Measurements from ENCODE around the gene ARSA. TPM values are rescaled to one million over a fixed set of nuclear protein-coding genes. Genes with fewer than 3 reads are reported as not detected.

The ARSA gene
- total RNA-seq, 4 donors from 2014 or later, result 33.2 to 51.5 (median 48.0) TPM

DNA sequence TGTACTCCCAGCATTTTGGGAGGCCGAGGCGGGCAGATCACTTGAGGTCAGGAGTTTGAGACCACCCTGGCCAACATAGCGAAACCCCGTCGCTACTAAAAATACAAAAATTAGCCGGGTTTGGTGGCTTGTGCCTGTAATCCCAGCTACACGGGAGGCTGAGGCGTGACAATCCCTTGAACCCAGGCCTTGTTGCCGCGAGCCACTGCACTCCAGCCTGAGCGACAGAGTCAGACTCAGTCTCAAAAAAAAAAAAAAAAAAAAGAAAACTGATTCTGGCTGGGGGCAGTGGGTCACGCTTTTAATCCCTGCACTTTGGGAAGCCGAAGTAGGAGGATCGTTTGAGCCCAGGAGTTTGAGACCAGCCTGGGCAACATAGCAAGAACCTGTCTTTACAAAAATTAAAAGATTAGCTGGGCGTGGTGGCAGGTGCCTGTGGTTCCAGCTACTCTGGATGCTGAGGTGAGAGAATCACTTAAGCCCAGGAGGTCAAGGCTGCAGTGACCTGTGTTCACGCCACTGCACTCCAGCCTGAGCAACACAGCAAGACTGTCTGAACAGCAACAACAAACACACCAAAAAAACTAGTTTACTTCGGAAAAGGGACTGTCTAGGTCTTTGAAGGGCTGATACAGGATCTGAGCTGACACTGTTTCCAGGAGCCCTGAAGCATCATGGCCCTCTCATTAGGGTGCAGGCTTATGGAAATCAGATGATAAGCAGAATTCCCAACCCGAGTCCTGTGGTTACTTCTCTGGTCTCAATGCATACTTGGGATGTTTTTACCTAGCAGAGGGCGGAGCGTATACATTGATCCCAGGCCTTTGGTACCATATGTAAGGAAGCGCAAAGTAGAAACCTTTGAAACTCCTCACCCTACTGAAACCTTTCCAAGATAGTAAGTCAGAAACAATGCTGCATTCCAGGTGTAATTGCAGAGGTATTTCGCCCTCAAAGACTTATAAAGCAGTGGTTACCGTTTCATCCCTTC is 43.6 kb downstream of the ARSA start:
- Histone ChIP-seq H3K9me3 (no peaks in the 10 kb centered on the region), H3K27ac (no peak overlapping the region), H3K4me1 (peaks cover 0 to 22% (median 9%) of the 10 kb centered on the region in 4 donors), H3K27me3 (no peaks in the 10 kb centered on the region), H3K4me3 (no peak overlapping the region), H3K36me3 (peaks cover 0 to 23% (median 0%) of the 10 kb centered on the region in 3 donors)
- DNase-seq (ENCODE audit: low spot score in 2 of 2), result no peak
- TF ChIP-seq, protein P1, sequence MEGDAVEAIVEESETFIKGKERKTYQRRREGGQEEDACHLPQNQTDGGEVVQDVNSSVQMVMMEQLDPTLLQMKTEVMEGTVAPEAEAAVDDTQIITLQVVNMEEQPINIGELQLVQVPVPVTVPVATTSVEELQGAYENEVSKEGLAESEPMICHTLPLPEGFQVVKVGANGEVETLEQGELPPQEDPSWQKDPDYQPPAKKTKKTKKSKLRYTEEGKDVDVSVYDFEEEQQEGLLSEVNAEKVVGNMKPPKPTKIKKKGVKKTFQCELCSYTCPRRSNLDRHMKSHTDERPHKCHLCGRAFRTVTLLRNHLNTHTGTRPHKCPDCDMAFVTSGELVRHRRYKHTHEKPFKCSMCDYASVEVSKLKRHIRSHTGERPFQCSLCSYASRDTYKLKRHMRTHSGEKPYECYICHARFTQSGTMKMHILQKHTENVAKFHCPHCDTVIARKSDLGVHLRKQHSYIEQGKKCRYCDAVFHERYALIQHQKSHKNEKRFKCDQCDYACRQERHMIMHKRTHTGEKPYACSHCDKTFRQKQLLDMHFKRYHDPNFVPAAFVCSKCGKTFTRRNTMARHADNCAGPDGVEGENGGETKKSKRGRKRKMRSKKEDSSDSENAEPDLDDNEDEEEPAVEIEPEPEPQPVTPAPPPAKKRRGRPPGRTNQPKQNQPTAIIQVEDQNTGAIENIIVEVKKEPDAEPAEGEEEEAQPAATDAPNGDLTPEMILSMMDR (IDR thresholded peaks at IDR 0.05), result no peak
- TF ChIP-seq EP300 (IDR thresholded peaks at IDR 0.05), result no peak
- no peak for TF ChIP-seq POLR2A (IDR thresholded peaks at IDR 0.05)
- WGBS, 2 donors, result 92 to 94% methylated on average over 23 of the region's 23 CpGs

DNA sequence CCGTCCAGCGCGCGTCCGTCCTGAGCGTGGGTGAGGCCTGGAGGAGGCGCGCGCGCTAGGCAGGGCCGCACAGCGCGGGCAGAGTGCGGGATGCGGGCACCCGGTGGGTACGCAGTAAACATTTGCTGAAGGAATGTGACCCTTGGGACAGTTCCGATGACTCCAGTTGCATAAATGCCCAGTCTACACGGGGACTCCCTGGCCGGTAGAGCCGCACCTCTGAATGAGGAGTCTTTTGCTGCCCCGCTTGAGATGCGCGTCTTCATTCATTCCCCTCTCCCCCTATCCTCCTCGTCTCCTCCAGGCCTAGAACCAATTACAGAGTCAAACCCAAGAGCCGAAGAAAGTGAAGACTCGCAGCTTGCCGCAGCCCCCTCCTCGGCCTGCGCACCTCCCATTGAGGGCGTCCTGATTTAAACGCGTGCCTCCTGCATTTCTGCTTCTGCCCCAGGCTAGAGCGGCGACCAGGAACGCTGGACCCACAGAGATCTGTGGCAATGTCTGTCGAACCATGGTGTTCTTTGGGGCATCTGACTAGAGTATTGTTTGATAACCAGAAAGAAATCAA is 44.6 kb downstream of the ARSA start:
- no peak for DNase-seq (ENCODE audit: low spot score in 2 of 2)
- TF ChIP-seq, protein P1 (IDR thresholded peaks at IDR 0.05), result peak in 1 of 5 experiments; percentile 2
- TF ChIP-seq POLR2A (IDR thresholded peaks at IDR 0.05), result no peak
- no peaks in the 10 kb centered on the region for H3K9me3 ChIP-seq
- peaks cover 0 to 32% (median 13%) of the 10 kb centered on the region in 4 donors for H3K4me1 ChIP-seq
- 6 to 10% methylated on average over 30 of the region's 37 CpGs for WGBS, 2 donors
- H3K27ac ChIP-seq, result peak overlapping the region; percentile 33 to 99 (median 76)
- peaks cover 0 to 29% (median 0%) of the 10 kb centered on the region in 3 donors for H3K36me3 ChIP-seq
- H3K27me3 ChIP-seq, result peaks cover 0 to 1% of the 10 kb centered on the region in 2 donors
- peak overlapping the region; percentile 74 to 91 (median 88) for H3K4me3 ChIP-seq

DNA sequence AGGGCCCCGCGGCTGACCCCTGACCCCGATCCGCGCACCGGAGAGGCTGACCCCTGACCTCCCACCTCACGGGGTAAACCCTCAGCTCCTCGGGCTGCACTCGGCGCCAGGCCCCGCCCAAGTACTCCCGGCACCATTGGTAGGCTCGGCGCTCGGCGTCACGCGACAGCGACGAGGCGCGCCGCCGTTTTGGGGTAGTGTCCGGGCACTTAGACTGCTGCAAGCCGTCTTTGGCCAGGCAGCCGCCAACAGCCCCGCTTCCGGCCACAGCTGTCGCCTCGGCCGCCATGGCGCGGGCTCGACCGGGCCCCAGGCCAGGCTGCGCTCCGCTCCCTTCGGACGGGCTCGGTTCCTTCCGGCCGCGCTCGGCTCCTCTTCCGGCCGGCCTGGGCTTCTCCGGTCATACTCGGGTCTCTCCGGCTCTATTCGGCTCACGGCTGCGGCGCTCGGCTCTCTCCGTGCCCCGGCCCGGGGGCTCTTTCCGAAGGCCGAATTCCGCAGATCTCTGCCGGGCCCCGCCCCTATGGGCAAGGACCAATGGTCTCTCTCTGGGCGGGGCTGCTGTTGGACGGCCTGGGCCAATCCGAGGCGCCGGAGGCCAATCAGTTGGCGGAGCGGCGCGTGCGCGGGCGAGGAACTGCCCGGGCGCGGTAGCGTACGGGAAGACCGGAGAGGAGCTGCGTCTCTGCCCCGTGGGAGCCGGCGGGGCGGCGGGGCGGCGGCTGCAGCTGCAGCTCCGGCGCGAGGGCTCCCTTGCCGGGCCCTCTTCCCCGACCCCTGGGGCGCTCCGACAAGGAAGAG is 45.3 kb downstream of the ARSA start, which contains the start of gene CHKB:
CHKB (minus strand) TSS at position 357 of the 801 bp plus-strand sequence; CDS start at position 289, 68 bp downstream.
- no peaks in the 10 kb centered on the region for H3K9me3 ChIP-seq
- peak within 1 kb of the TSS; percentile 74 to 91 (median 88) for H3K4me3 ChIP-seq
- H3K4me1 ChIP-seq, result peaks cover 0 to 39% (median 17%) of the 10 kb centered on the region in 4 donors
- H3K27ac ChIP-seq, result peak within 1 kb of the TSS; percentile 92 to 99 (median 96)
- DNase-seq (ENCODE audit: low spot score in 2 of 2), result peak; percentile 95
- 0 to 1% methylated on average over 52 to 64 of the region's 96 CpGs for WGBS, 2 donors
- TF ChIP-seq EP300 (IDR thresholded peaks at IDR 0.05) (peak; percentile 88), POLR2A (IDR thresholded peaks at IDR 0.05) (peak; percentile 94 to 97)
- TF ChIP-seq, protein P1 (IDR thresholded peaks at IDR 0.05), result peak in 2 of 5 experiments; percentile 9 to 41
- peaks cover 0 to 5% of the 10 kb centered on the region in 2 donors for H3K27me3 ChIP-seq
- peaks cover 0 to 29% (median 0%) of the 10 kb centered on the region in 3 donors for H3K36me3 ChIP-seq

DNA sequence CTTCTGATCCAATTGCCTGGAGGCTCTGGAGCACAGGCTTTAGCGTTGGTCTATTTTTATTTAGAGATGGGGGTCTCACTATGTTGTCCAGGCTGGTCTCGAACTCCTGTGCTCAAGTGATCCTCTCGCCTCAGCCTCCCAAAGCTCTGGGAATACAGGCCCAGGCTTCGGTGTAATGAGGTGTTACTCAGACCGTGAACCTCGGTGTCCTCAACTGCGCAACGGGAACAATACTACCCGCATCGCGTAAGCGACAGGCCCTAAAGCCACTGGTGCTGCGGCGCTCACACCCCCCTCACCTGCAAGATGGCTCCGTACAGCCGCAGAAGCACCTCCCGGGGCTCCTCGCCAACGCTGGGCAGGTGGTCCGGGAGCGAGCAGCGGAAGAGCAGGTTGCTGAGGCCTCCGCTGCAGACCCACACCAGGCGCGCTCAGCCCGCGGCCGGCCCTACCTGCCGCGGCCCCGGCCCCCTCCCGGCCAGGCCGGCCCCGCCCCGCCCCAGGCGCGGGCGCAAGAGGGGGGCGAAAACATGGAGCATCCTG is 45.9 kb downstream of the ARSA start:
- Histone ChIP-seq H3K9me3 (no peaks in the 10 kb centered on the region), H3K27ac (peak overlapping the region; percentile 92 to 99 (median 96)), H3K4me1 (peaks cover 0 to 42% (median 17%) of the 10 kb centered on the region in 4 donors), H3K36me3 (peaks cover 0 to 32% (median 0%) of the 10 kb centered on the region in 3 donors), H3K4me3 (peak overlapping the region; percentile 48 to 91 (median 88)), H3K27me3 (peaks cover 0 to 12% of the 10 kb centered on the region in 2 donors)
- 15 to 17% methylated on average over 12 to 13 of the region's 39 CpGs for WGBS, 2 donors
- TF ChIP-seq POLR2A (IDR thresholded peaks at IDR 0.05) (no peak), EP300 (IDR thresholded peaks at IDR 0.05) (no peak)
- TF ChIP-seq, protein P1 (IDR thresholded peaks at IDR 0.05), result no peak
- no peak for DNase-seq (ENCODE audit: low spot score in 2 of 2)
